Spleen (tissue), 7 donors: ENCODE results near the gene ZNF789.

Source experiments
- CTCF ChIP-seq, 11 experiments: fragments of 200-600 bp in 7 of 11; fragments of 450-650 bp in 4 of 11; sonication (generic) in 4 of 11; IDR thresholded peaks in 8 of 11; conservative IDR thresholded peaks in 3 of 11; 1 replicate in 7 of 11; 2 replicates in 4 of 11; pipeline versions ENCODE4 v1.4.0 to v1.8.0; 2016 to 2021; ENCODE audit warnings: antibody characterized with exemption in 11 of 11, inconsistent platforms in 4 of 11, mild to moderate bottlenecking in 1 of 11
- POLR2A ChIP-seq, 3 donors: fragments of 450-650 bp; IDR thresholded peaks; one replicate each; pipeline ENCODE4 v1.5.1; 2017; ENCODE audit warnings: antibody characterized with exemption in 3 of 3, mild to moderate bottlenecking in 1 of 3
- POLR2AphosphoS5 ChIP-seq, 3 donors: sonication (generic); formaldehyde crosslinking; IDR thresholded peaks; one replicate each; pipeline ENCODE4 v1.5.1; 2017; ENCODE audit warnings: antibody characterized with exemption in 3 of 3
- donor health status: DM: no; HTN: no; CAD: no; lungs with moderate emphysema.
- donor health status: DM: no; HTN: no; CAD: no.
- donor health status: DM: no; HTN: no; CAD: no.

- no peak for TF ChIP-seq POLR2AphosphoS5 (IDR thresholded peaks at IDR 0.05)
- TF ChIP-seq CTCF (IDR thresholded peaks at IDR 0.05 in 8 of 11, conservative IDR thresholded peaks at IDR 0.05 in 3 of 11), result no peak
- no peak for TF ChIP-seq POLR2A (IDR thresholded peaks at IDR 0.05)
Observed at GRCh38 chr7:99493823-99494222, 21.1 kb downstream of the ZNF789 start.
